Dermis blood vessel endothelial cell (primary cell): ENCODE measurements around the gene IRF2. TPM values are rescaled to one million over a fixed set of nuclear protein-coding genes. Genes with fewer than 3 reads are reported as not detected.
A peak's percentile ranks its signal among the peaks of the same experiment; 100 is the strongest.
"Not testable (repeated sequence)": the region's sequence is repeated elsewhere in the genome, so short reads cannot be mapped to it uniquely, and the experiment has no call there.

Source experiments
- DNase-seq: peaks from one replicate; pipeline ENCODE4 v3.0.0; 2010
- total RNA-seq: library from RNA; depleted of rRNA; stranded (reverse); fragments of >200 nt; gene quantifications from 2 replicates; pipeline ENCODE4 v1.2.3, GENCODE V29; 2014

IRF2 gene
- total RNA-seq, 1 donor from 2014 or later = 27.4 TPM

- peak; percentile 87 for DNase-seq
Measured at GRCh38 chr4:184343502-184344177, 130.7 kb downstream of the IRF2 start.

GRCh38 chr4:184342857-184343237 is 131.5 kb downstream of the IRF2 start:
- DNase-seq = not testable (repeated sequence)

DNA sequence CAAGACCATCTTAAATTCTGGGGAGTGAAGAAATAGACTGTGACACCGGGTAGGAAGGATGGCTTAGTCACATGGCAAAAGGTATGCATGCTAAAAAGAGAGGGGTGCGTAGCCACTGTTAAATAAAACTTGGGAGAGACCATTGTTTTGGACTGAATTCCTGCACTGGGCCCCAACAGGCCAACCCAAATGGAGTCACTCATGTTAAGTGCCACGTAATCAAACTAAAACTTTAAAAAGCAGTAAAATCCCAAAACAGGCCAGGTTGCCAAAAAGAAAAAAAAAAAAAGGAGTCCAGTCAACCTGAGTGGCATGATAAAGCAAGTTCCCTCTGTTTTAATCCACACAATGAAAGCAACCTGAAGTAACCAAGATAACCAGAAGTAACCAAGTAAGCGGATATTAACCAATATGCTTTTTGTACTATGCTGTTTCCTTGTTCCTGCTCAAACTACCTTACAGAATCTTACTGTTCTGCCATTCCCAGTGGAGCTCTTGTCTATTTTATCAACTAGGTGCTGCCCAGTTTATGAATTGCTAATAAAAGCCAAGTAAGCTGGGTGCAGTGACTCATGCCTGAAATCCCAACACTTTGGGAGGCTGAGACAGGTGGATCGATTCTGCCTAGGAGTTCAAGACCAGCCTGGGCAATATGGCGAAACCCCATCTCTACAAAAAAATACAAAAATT is 132.0 kb downstream of the IRF2 start:
- DNase-seq = no peak

- DNase-seq = peak; percentile 29
Measured at GRCh38 chr4:184339398-184340193, 134.8 kb downstream of the IRF2 start.

- DNase-seq = no peak
Measured at GRCh38 chr4:184337907-184338306, 136.4 kb downstream of the IRF2 start.

Other genes starting within 250 kb of the IRF2 start
- gene CASP3, start 174.9 kb upstream of the IRF2 start, total RNA-seq = 59.9 and 65.3 TPM in 2 replicates
- gene PRIMPOL, start 175.2 kb upstream of the IRF2 start, total RNA-seq = 15.8 and 16.8 TPM in 2 replicates